HG02885 (cell line): ENCODE results near the gene SLC35D1.
A peak's percentile ranks its signal among the peaks of the same experiment; 100 is the strongest.
"Not testable (repeated sequence)": the region's sequence is repeated elsewhere in the genome, so short reads cannot be mapped to it uniquely, and the experiment has no call there.

ENCODE experiments used
- ATAC-seq: cut with Tn5 transposase; IDR thresholded peaks from one replicate; pipeline ENCODE4 v1.9.1; 2021; ENCODE audit warnings: mild to moderate bottlenecking; ENCODE audit not compliant: unreplicated experiment, poor library complexity

SLC35D1 gene

GRCh38 chr1:67053785-67054772, at the start of gene SLC35D1:
SLC35D1 (minus strand) TSS chr1:67054148; CDS start chr1:67054013, 135 bp downstream.
- ATAC-seq, result peak; percentile 83

- no peak for ATAC-seq
Observed at GRCh38 chr1:67103548-67103947, 49.6 kb upstream of the SLC35D1 start.

- no peak for ATAC-seq
Observed at GRCh38 chr1:67100833-67101232, 46.9 kb upstream of the SLC35D1 start.

- no peak for ATAC-seq
Observed at GRCh38 chr1:67097305-67097704, 43.4 kb upstream of the SLC35D1 start.

GRCh38 chr1:67094191-67094590, 40.2 kb upstream of the SLC35D1 start:
- ATAC-seq, result no peak

GRCh38 chr1:67089685-67090208, 35.8 kb upstream of the SLC35D1 start:
- no peak for ATAC-seq

GRCh38 chr1:67088440-67088839, 34.5 kb upstream of the SLC35D1 start:
- ATAC-seq, result no peak

- ATAC-seq, result no peak
Observed at GRCh38 chr1:67085326-67085725, 31.4 kb upstream of the SLC35D1 start.

- ATAC-seq, result no peak
Observed at GRCh38 chr1:67084765-67085318, 30.9 kb upstream of the SLC35D1 start.

GRCh38 chr1:67078291-67078690, 24.3 kb upstream of the SLC35D1 start:
- no peak for ATAC-seq

- ATAC-seq, result no peak
Observed at GRCh38 chr1:67077593-67077992, 23.6 kb upstream of the SLC35D1 start.

GRCh38 chr1:67072749-67073148, 18.8 kb upstream of the SLC35D1 start:
- no peak for ATAC-seq

GRCh38 chr1:67067655-67068054, 13.7 kb upstream of the SLC35D1 start:
- ATAC-seq, result not testable (repeated sequence)

- no peak for ATAC-seq
Observed at GRCh38 chr1:67062412-67062811, 8.5 kb upstream of the SLC35D1 start.

- ATAC-seq, result no peak
Observed at GRCh38 chr1:67061266-67061665, 7.3 kb upstream of the SLC35D1 start.

- ATAC-seq, result no peak
Observed at GRCh38 chr1:67060811-67061218, 6.9 kb upstream of the SLC35D1 start.

GRCh38 chr1:67059346-67059745, 5.4 kb upstream of the SLC35D1 start:
- ATAC-seq, result no peak

- no peak for ATAC-seq
Observed at GRCh38 chr1:67058761-67059160, 4.8 kb upstream of the SLC35D1 start.

- ATAC-seq, result no peak
Observed at GRCh38 chr1:67058242-67058641, 4.3 kb upstream of the SLC35D1 start.

GRCh38 chr1:67053535-67053784, 488 bp downstream of the SLC35D1 start:
- peak; percentile 36 for ATAC-seq

GRCh38 chr1:67052741-67053534, 1.0 kb downstream of the SLC35D1 start:
- peak; percentile 16 for ATAC-seq
